Mesothelial cell of epicardium (in vitro differentiated cells): ENCODE measurements around the gene UTP18. TPM values are rescaled to one million over a fixed set of nuclear protein-coding genes. Genes with fewer than 3 reads are reported as not detected.

ENCODE experiments used
- DNase-seq, 2 experiments: peaks; one replicate each; pipeline ENCODE4 v3.0.0; 2021; ENCODE audit warnings: low spot score in 2 of 2; ENCODE audit not compliant: unreplicated experiment in 2 of 2
- H3K27ac Mint-ChIP-seq: 2 replicates; pipeline ENCODE4 v1.8.0; 2021; ENCODE audit warnings: mixed read lengths
- H3K27me3 Mint-ChIP-seq: 2 replicates; pipeline ENCODE4 v1.8.0; 2021; ENCODE audit warnings: low read depth, mixed read lengths
- H3K36me3 Mint-ChIP-seq: 2 replicates; pipeline ENCODE4 v1.8.0; 2021; ENCODE audit warnings: mixed read lengths
- H3K4me1 Mint-ChIP-seq: 2 replicates; pipeline ENCODE4 v1.8.0; 2021; ENCODE audit warnings: mixed read lengths
- H3K4me3 Mint-ChIP-seq: 2 replicates; pipeline ENCODE4 v1.8.0; 2021; ENCODE audit warnings: mild to moderate bottlenecking, moderate library complexity, mixed read lengths
- H3K9me3 Mint-ChIP-seq: 2 replicates; pipeline ENCODE4 v1.8.0; 2021; ENCODE audit warnings: mixed read lengths
- CTCF ChIP-seq: fragments of 200-600 bp; sonication (generic); IDR thresholded peaks from one replicate; pipeline ENCODE4 v1.5.0; 2021; ENCODE audit warnings: antibody characterized with exemption; ENCODE audit not compliant: unreplicated experiment
- total RNA-seq: library from RNA; stranded (reverse); gene quantifications from 3 replicates; pipeline ENCODE4 v1.2.1, GENCODE V29; 2021

The UTP18 gene
- total RNA-seq, 1 donor from 2014 or later, result 31.1 TPM

- Mint-ChIP-seq H3K36me3 (peaks cover 25% of the 10 kb centered on the region), H3K27me3 (no peaks in the 10 kb centered on the region), H3K9me3 (peaks cover 11% of the 10 kb centered on the region), H3K4me1 (no peaks in the 10 kb centered on the region), H3K4me3 (no peak overlapping the region), H3K27ac (no peak overlapping the region)
- no peak for TF ChIP-seq CTCF
- DNase-seq, result no peak
These were observed 20.1 kb upstream of the UTP18 start for GRCh38 chr17:51240275-51240674.

- Mint-ChIP-seq H3K36me3 (peaks cover 12% of the 10 kb centered on the region), H3K27me3 (no peaks in the 10 kb centered on the region), H3K27ac (no peak overlapping the region), H3K4me1 (no peaks in the 10 kb centered on the region), H3K9me3 (peaks cover 12% of the 10 kb centered on the region), H3K4me3 (no peak overlapping the region)
- DNase-seq, result no peak
- TF ChIP-seq CTCF, result no peak
These were observed 16.3 kb upstream of the UTP18 start for GRCh38 chr17:51244041-51244440.

- Mint-ChIP-seq H3K4me3 (no peak overlapping the region), H3K27me3 (no peaks in the 10 kb centered on the region), H3K36me3 (peaks cover 23% of the 10 kb centered on the region), H3K4me1 (no peaks in the 10 kb centered on the region), H3K27ac (no peak overlapping the region), H3K9me3 (peaks cover 23% of the 10 kb centered on the region)
- DNase-seq, result no peak
- TF ChIP-seq CTCF, result no peak
These were observed 14.8 kb upstream of the UTP18 start for GRCh38 chr17:51245535-51245934.

GRCh38 chr17:51250314-51250840 lies 10.0 kb upstream of the UTP18 start:
- H3K36me3 Mint-ChIP-seq, result peaks cover 51% of the 10 kb centered on the region
- H3K4me1 Mint-ChIP-seq, result no peaks in the 10 kb centered on the region
- no peak overlapping the region for H3K27ac Mint-ChIP-seq
- H3K4me3 Mint-ChIP-seq, result no peak overlapping the region
- no peaks in the 10 kb centered on the region for H3K27me3 Mint-ChIP-seq
- H3K9me3 Mint-ChIP-seq, result peaks cover 38% of the 10 kb centered on the region
- no peak for DNase-seq
- TF ChIP-seq CTCF, result no peak

- Mint-ChIP-seq H3K4me3 (no peak overlapping the region), H3K27ac (no peak overlapping the region), H3K9me3 (peaks cover 38% of the 10 kb centered on the region), H3K27me3 (no peaks in the 10 kb centered on the region), H3K36me3 (peaks cover 51% of the 10 kb centered on the region), H3K4me1 (peaks cover 2% of the 10 kb centered on the region)
- no peak for TF ChIP-seq CTCF
- no peak for DNase-seq
These were observed 9.3 kb upstream of the UTP18 start for GRCh38 chr17:51251010-51251409.

- peaks cover 28% of the 10 kb centered on the region for H3K4me1 Mint-ChIP-seq
- H3K27me3 Mint-ChIP-seq, result no peaks in the 10 kb centered on the region
- no peak overlapping the region for H3K4me3 Mint-ChIP-seq
- peaks cover 14% of the 10 kb centered on the region for H3K9me3 Mint-ChIP-seq
- no peak for TF ChIP-seq CTCF
- H3K27ac Mint-ChIP-seq, result no peak overlapping the region
- no peak for DNase-seq
- H3K36me3 Mint-ChIP-seq, result peaks cover 31% of the 10 kb centered on the region
These were observed 4.7 kb upstream of the UTP18 start for GRCh38 chr17:51255673-51256072.
